Activated T-cell treated with anti-CD3 and anti-CD28 coated beads for 48 hours (primary cell): ENCODE data around the gene SMIM12.

ENCODE experiments used
- DNase-seq: peaks from one replicate; pipeline ENCODE4 v3.0.0-alpha.2; 2020; ENCODE audit warnings: low read depth

SMIM12 gene, protein sequence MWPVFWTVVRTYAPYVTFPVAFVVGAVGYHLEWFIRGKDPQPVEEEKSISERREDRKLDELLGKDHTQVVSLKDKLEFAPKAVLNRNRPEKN

GRCh38 chr1:34859446-34860200 is at the start of gene SMIM12:
Gene SMIM12 (minus strand): TSS chr1:34859749. CDS start chr1:34855977, 3,772 bp downstream.
- peak; percentile 90 for DNase-seq

GRCh38 chr1:34908369-34908768 is 48.8 kb upstream of the SMIM12 start:
- no peak for DNase-seq

GRCh38 chr1:34907487-34908090 is 48.0 kb upstream of the SMIM12 start:
- no peak for DNase-seq

GRCh38 chr1:34906756-34907155 is 47.2 kb upstream of the SMIM12 start:
- DNase-seq, result no peak

GRCh38 chr1:34906222-34906621 is 46.7 kb upstream of the SMIM12 start:
- no peak for DNase-seq

DNA sequence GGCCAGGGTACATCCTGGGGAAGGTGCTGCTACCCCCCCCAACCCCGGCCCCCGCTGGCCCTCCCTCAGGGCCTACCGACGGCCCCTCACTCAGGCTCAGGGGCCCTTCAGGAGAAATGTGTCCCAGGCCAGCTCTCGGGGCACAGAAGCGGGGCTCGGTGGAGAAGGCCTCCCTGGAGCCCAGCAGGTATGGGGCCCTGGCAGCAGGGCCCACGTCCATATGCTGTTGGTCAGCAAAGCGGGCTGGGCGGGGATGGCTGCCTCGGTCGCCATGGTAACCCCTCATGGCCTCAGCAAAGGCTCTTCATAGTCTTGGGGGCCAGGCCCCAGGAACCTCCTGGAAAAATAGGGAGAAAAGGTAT is 45.5 kb upstream of the SMIM12 start:
- no peak for DNase-seq

DNA sequence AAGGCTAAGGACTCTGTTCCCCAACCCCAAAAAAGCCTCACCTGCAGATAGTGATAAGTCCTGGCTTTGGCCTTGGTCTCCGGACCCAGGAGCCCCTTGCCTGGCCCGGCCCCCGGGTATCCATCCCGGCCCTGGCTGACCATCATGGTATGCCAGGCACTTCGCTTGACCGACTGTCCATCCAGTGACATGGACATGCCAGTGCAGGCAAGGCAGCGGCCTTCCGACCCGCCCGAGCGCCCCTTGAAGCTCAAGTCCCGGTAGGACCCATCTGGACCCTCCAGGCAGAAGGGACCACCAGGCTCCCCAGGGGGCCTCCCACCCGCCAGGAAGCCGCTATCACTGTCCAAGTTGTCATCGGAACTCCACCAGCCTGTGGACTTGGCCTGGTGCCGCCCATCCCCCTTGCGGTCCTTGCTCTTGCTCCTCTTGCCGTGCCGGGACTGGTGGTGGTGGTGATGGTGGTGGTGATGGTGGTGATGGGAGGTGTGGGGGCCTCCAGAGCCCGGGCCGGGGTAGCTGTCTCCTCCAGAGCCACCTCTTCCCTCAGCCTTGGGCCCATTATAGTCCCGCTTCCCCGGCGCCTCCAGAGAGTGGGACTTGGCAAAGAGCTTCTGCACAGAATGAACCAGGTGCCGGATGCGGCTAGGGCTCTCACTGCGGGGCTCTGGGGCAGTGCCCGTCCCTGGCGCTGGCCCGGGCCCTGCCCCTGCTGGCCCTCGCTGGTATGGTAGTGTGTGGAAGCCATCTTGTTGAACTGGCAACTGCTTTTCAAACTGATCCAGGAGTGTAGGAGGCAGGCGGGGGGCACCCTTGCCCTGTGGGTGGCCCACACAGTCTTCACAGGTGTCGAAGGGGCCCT is 44.9 kb upstream of the SMIM12 start:
- DNase-seq, result no peak

DNA sequence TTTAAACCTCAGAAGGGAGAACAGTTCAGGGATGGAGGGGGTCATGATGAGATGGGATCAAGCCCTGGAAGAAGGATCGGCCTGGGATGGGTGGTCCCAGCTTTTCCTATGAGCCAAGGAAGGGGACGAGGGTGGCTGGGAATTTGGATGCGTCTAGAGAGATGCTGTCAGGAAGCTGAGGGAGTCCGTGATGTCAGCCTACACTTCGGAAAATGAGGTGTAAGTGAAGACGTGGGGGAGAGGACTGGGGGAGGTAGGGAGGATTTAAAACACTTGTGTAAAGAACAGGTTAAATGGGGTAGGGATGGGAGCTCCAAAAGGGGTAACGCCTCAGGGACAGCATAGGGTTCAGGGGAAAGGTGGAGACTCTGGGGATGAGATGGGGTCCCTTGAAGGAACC is 42.4 kb upstream of the SMIM12 start:
- no peak for DNase-seq

DNA sequence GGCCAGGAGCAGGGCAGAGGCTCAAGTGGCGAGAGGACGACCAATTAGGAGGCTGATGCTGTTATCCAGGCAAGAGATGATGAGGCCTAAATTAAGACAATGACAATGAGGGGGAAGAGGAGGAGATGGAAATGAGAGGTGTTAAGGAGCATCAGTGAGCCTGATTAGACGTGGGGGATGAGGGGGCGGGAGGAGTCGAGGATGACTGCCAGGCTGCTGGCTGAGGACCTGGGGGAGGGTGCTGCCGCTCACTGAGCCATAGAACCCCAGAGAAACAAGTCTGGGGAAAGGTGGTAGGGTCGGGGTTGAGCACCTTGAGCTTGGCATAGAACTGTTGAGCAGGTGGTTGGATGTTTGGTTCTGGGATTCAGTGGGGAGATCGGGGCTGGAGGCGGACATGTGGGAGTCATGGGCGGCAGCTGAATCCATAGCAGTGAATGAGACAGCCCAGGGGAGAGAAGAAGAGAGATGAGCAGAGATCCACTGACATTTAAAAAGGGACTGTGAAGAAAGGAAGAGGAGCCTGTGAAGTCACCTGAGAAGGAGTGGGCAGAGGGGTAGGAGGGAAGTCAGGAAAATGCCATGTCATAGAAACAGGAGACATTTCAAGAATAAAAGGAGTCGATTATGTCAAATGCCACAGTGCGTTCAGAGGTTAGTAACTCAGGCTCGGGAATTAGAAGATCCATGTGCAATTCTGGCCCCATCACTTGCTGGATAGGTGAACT is 41.4 kb upstream of the SMIM12 start:
- DNase-seq, result no peak

DNA sequence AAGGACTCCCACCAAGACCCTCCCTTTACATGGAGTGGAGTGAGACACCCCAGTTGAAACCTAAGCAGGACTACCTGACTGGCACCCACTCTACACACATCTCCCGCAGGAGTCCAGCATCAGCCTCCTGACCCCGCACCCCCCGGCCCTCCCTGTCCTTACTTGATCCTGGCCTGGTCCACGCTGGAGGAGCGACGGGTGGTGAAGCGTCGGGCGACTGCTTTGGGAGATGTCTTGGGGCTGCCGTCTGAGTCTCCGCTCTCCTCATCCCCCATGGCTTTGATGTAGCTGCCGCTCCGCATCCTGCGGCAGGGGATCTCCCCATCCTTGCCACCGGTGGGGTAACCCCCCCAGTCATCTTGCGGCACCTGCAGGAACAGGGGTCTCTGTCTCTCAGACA is 40.4 kb upstream of the SMIM12 start:
- DNase-seq, result no peak

DNA sequence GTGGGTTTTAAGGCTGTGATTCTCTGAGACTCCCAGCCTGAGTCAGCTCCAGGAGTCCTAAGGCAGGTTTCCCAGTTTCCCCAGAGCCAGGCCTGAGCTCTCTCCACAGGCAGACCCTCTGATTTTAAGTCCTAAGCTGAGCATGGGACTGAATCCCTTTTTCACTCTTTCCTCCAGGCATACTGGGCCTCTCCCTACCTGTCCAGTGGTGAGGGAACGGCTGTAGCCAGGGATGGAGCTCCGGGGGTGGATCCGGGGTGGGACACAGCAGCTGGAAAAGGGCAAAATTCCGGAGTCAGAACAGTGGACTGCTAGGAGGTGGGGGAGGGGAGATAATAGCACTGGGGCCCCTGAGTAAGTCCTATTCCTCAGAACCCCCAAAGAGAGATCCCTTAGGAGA is 39.9 kb upstream of the SMIM12 start:
- no peak for DNase-seq

- no peak for DNase-seq
These were observed 38.8 kb upstream of the SMIM12 start for GRCh38 chr1:34898330-34898761.

DNA sequence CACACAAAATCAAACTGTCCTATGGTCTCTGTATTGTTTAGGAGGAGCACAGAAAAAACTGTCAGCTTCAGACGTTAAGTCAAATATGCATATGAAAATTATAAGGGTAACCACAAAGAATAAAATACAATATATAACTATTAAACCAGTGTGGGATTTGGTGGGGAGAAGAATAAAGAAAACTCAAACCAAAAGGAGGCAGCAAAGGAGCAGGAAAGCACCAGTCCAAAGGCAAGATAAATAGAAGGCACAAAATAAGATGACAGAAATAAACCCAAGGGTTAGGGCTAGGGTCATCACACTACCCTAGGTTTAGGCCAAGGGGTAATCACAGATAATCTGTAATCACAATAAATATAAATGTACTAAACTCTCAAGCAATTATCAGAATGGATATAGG is 37.1 kb upstream of the SMIM12 start:
- no peak for DNase-seq

GRCh38 chr1:34889705-34890104 is 30.2 kb upstream of the SMIM12 start:
- DNase-seq, result no peak

GRCh38 chr1:34887593-34887992 is 28.0 kb upstream of the SMIM12 start:
- DNase-seq, result no peak

GRCh38 chr1:34885405-34886247 is 26.1 kb upstream of the SMIM12 start:
- peak; percentile 65 for DNase-seq

GRCh38 chr1:34884961-34885360 is 25.4 kb upstream of the SMIM12 start:
- DNase-seq, result no peak

GRCh38 chr1:34884536-34884935 is 25.0 kb upstream of the SMIM12 start:
- no peak for DNase-seq

GRCh38 chr1:34879230-34879629 is 19.7 kb upstream of the SMIM12 start:
- DNase-seq, result no peak

DNA sequence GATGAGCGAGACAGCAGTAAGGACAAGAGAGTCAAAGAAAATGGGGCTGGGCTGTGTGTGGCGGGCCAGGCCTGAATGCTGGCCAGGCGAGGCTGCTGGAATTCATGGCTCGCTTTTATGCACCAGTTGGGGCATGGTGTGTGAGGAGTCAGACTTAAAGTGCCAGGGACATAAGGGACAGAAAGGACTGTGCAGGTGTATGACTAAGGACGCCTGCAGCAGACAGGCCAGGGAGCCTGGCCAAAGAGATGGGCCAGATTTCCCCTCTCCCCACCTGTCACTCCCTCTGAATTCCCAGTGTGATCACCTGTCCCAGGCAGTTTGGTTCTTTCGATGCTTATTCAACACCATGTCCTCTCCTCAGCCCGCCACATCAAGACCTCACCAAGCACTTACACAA is 16.9 kb upstream of the SMIM12 start:
- DNase-seq, result no peak

DNA sequence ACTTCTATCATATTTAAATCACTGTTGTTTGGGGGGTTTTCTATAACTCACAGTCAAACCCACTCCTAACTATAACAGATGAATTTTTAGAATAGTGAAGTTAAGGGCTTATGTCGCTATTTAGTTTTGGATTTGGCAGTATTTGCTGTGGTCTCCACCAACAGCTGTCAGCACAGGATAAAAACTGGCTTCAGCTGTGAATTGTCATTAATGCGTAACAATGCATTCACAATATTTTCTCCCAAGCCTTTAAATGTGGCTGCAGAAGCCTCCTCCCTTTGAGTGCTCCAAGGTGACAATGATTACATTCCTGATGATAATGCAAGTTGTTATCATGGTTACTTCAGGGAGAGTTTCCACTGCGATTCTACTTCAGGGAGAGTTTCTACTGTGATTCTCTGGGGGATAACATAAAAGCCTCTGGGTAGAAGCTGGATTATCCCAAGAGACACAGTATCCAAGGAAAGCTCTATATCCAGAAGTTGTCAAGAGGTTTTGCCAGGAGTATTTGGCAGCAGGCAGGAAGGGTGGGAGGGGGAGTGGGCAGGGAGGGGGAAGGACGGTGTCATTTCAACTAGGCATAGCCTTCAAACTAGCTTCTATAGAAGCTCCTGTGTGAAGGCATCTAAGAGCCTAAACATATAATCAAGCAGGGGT is 14.9 kb upstream of the SMIM12 start:
- no peak for DNase-seq
